Mammary epithelial cell (primary cell): Measurements from ENCODE around the gene BNC2.

Experiments
- CTCF ChIP-seq, 2 donors: IDR thresholded peaks in 1 of 2; conservative IDR thresholded peaks in 1 of 2; 2 replicates each; pipeline ENCODE4 v1.5.1; 2011 to 2012; ENCODE audit warnings: inconsistent platforms in 2 of 2, low read length in 2 of 2, mild to moderate bottlenecking in 2 of 2, control low read depth in 1 of 2, low read depth in 1 of 2; ENCODE audit not compliant: insufficient read depth in 1 of 2; ENCODE audit errors: extremely low read depth in 1 of 2
- EZH2 ChIP-seq: IDR thresholded peaks from 2 replicates; pipeline ENCODE4 v1.6.1; 2012; ENCODE audit warnings: low read length, inconsistent platforms, borderline replicate concordance

- TF ChIP-seq CTCF (conservative IDR thresholded peaks at IDR 0.05 in 1 of 2, IDR thresholded peaks at IDR 0.05 in 1 of 2; ENCODE audit: extremely low read depth in 1 of 2, insufficient read depth in 1 of 2, low read depth in 1 of 2, low read length in 2 of 2) (no peak), EZH2 (no peak)
Measured at GRCh38 chr9:16543225-16543624, 327.2 kb downstream of the BNC2 start.
